OCI-LY7 (cell line): ENCODE data around the gene UBD. TPM values are rescaled to one million over a fixed set of nuclear protein-coding genes. Genes with fewer than 3 reads are reported as not detected.

Source experiments
- BruUV-seq: library from RNA; stranded (reverse); fragments of 400-500 nt; replicated peaks from 2 replicates; lab custom pipeline; 2021; lab: Mats Ljungman, UMichigan
- CTCF ChIA-PET: fragments of 300-600 bp; sonication (Branson Sonifier 250); formaldehyde crosslinking; loops from one replicate; lab custom pipeline; 2022; ENCODE audit warnings: antibody characterized with exemption; ENCODE audit not compliant: unreplicated experiment; lab: Charles Lee
- POLR2A ChIA-PET: fragments of 300-600 bp; sonication (Branson Sonifier 250); formaldehyde crosslinking; loops from one replicate; lab custom pipeline; 2022; ENCODE audit warnings: antibody characterized with exemption; lab: Charles Lee
- DNase-seq: peaks from one replicate; pipeline ENCODE4 v3.0.0-alpha.2; 2015; ENCODE audit warnings: low spot score
- H2AFZ ChIP-seq: fragments of 200-600 bp; sonication (generic), shearing (Covaris generic); 2 replicates; pipeline ENCODE4 v1.6.1; 2014; ENCODE audit warnings: mild to moderate bottlenecking, antibody characterized with exemption, low read length, moderate library complexity
- H3K27ac ChIP-seq: fragments of 200-600 bp; sonication (generic); 2 replicates; pipeline ENCODE4 v1.5.1; 2014; ENCODE audit warnings: mixed run types, low read depth, mild to moderate bottlenecking, moderate library complexity, low read length, inconsistent platforms; ENCODE audit not compliant: poor library complexity, severe bottlenecking
- H3K36me3 ChIP-seq: fragments of 200-600 bp; sonication (generic); 2 replicates; pipeline ENCODE4 v1.6.1; 2014; ENCODE audit warnings: mild to moderate bottlenecking, antibody characterized with exemption, low read length, moderate library complexity, mixed read lengths; ENCODE audit not compliant: insufficient read depth
- H3K4me1 ChIP-seq: fragments of 200-600 bp; sonication (generic); 2 replicates; pipeline ENCODE4 v1.5.1; 2014; ENCODE audit warnings: mild to moderate bottlenecking, low read length; ENCODE audit not compliant: insufficient read depth, poor library complexity, severe bottlenecking
- H3K4me2 ChIP-seq: fragments of 200-600 bp; sonication (generic); 2 replicates; pipeline ENCODE4 v1.6.1; 2014; ENCODE audit warnings: mild to moderate bottlenecking, low read length
- H3K4me3 ChIP-seq: fragments of 200-600 bp; sonication (generic); 2 replicates; pipeline ENCODE4 v1.5.1; 2014; ENCODE audit warnings: mild to moderate bottlenecking, low read depth, low read length; ENCODE audit not compliant: poor library complexity, severe bottlenecking
- H3K79me2 ChIP-seq: fragments of 200-600 bp; sonication (generic); 2 replicates; pipeline ENCODE4 v1.6.1; 2016; ENCODE audit warnings: low read depth, mild to moderate bottlenecking, low read length, moderate library complexity, mixed read lengths; ENCODE audit not compliant: insufficient read depth
- H3K9me2 ChIP-seq: fragments of 200-600 bp; sonication (generic); 2 replicates; pipeline ENCODE4 v1.6.1; 2016; ENCODE audit warnings: mild to moderate bottlenecking, low read length, mixed read lengths; ENCODE audit not compliant: insufficient read depth
- H3K9me3 ChIP-seq: fragments of 200-600 bp; sonication (generic); 2 replicates; pipeline ENCODE4 v1.6.1; 2014; ENCODE audit warnings: mild to moderate bottlenecking, mixed run types, low read length, mixed read lengths
- H4K20me1 ChIP-seq: fragments of 200-600 bp; sonication (generic); 2 replicates; pipeline ENCODE4 v1.6.1; 2014; ENCODE audit warnings: mild to moderate bottlenecking, antibody characterized with exemption, low read length, moderate library complexity, mixed read lengths; ENCODE audit not compliant: insufficient read depth
- CTCF ChIP-seq: fragments of 200-600 bp; sonication (generic); conservative IDR thresholded peaks from 2 replicates; pipeline ENCODE4 v1.5.1; 2014; ENCODE audit warnings: mild to moderate bottlenecking, antibody characterized with exemption, low read length, moderate library complexity, mixed read lengths
- EZH2phosphoT487 ChIP-seq: fragments of 200-600 bp; sonication (generic); IDR thresholded peaks from 2 replicates; pipeline ENCODE4 v1.6.1; 2018; ENCODE audit warnings: low read depth, borderline replicate concordance, mild to moderate bottlenecking, mixed run types, antibody characterized with exemption, low read length, moderate library complexity, mixed read lengths
- intact Hi-C: fragments of 100-400 bp; cut with micrococcal nuclease; formaldehyde crosslinking; loops from one replicate; pipeline ENCODE4 v1.10.0; 2022; ENCODE audit not compliant: unreplicated experiment
- total RNA-seq, 2 experiments: library from RNA; depleted of rRNA in 1 of 2; stranded (reverse); fragments of >200 nt in 1 of 2; shearing (Covaris generic) in 1 of 2; gene quantifications; 2 replicates each; pipeline ENCODE4 v1.2.3, GENCODE V29; 2014 to 2022

The UBD gene
- total RNA-seq, 2 experiments from 2014 or later, result not detected

DNA sequence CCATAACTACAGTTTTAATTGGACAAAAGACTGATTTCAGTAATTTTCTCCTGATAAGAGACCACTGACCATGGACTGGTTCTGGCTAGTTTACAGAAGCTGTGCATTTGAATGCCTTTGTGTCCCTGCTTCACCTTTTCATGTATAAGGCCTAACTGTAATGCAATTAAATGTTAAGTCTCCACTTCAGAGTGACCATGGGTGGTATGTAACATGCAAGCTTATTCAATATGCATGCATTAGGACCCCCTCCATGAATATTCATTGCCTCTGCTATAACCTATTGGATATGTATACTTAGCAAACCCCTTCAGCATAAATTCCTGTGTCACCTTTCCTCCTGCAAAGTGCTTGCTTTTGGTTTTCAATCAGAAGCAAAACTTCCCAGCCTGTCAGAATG lies 2.2 kb downstream of the UBD start:
- Histone ChIP-seq H3K79me2 (no peaks in the 10 kb centered on the region), H3K4me3 (no peak overlapping the region), H3K27ac (no peak overlapping the region), H3K9me2 (no peaks in the 10 kb centered on the region), H4K20me1 (no peaks in the 10 kb centered on the region), H3K4me1 (no peaks in the 10 kb centered on the region), H3K9me3 (no peaks in the 10 kb centered on the region), H3K36me3 (no peaks in the 10 kb centered on the region), H3K4me2 (no peak overlapping the region), H2AFZ (no peak overlapping the region)
- intact Hi-C loops, result no loop called here
- TF ChIP-seq EZH2phosphoT487 (no peak), CTCF (no peak)
- BruUV-seq, result no TSS peak
- CTCF ChIA-PET, result no interaction called here
- POLR2A ChIA-PET, result no interaction called here
- no peak for DNase-seq

DNA sequence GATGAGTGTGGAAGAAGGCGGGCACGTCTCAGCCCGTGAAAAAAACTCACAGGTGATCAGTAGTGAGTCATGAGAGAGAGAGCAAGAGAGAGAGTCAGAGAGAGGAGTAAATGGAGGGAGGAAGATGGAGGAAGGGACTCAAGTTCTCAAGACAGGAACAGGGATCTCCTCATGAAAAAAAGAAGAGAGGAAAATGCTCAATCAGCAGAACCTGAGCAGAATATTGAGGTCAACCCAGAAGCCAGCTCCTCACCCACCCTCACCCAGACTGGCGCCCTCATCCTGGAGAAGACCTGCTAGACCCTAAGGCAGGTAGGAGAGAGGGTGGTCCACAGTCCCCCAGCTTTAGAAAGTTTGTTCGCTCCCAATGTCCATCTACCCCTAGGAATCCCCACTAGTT lies 4.8 kb downstream of the UBD start:
- no TSS peak for BruUV-seq
- no peak overlapping the region for H3K4me3 ChIP-seq
- no peak for TF ChIP-seq EZH2phosphoT487
- H3K4me2 ChIP-seq, result no peak overlapping the region
- CTCF ChIA-PET, result no interaction called here
- no peak overlapping the region for H2AFZ ChIP-seq
- intact Hi-C loops, result no loop called here
- no peaks in the 10 kb centered on the region for H3K36me3 ChIP-seq
- H3K9me2 ChIP-seq, result no peaks in the 10 kb centered on the region
- H3K4me1 ChIP-seq, result no peaks in the 10 kb centered on the region
- H4K20me1 ChIP-seq, result no peaks in the 10 kb centered on the region; the same call in 1 of the 2 replicates
- no peak for DNase-seq
- no peaks in the 10 kb centered on the region for H3K9me3 ChIP-seq
- no peak overlapping the region for H3K27ac ChIP-seq
- no peaks in the 10 kb centered on the region for H3K79me2 ChIP-seq
- POLR2A ChIA-PET, result no interaction called here

- CTCF ChIA-PET, result no interaction called here
- POLR2A ChIA-PET, result no interaction called here
- Histone ChIP-seq H3K9me3 (no peaks in the 10 kb centered on the region), H3K4me1 (no peaks in the 10 kb centered on the region), H3K4me2 (no peak overlapping the region), H4K20me1 (no peaks in the 10 kb centered on the region; the same call in 1 of the 2 replicates), H3K36me3 (no peaks in the 10 kb centered on the region), H3K4me3 (no peak overlapping the region), H3K27ac (no peak overlapping the region), H2AFZ (no peak overlapping the region), H3K9me2 (no peaks in the 10 kb centered on the region), H3K79me2 (no peaks in the 10 kb centered on the region)
- intact Hi-C loops, result no loop called here
- no peak for TF ChIP-seq CTCF
- TF ChIP-seq EZH2phosphoT487, result no peak
- BruUV-seq, result no TSS peak
- DNase-seq, result no peak
Observed at GRCh38 chr6:29553268-29554057, 6.1 kb downstream of the UBD start.
